ENCODE data around the gene PSMA7. TPM values are rescaled to one million over a fixed set of nuclear protein-coding genes. Genes with fewer than 3 reads are reported as not detected.

Gene PSMA7
- total RNA-seq, 4 donors from 2014 or later, result 261 to 349 (median 304) TPM

- intact Hi-C loops (cut with DNase I), result no loop called here
- Histone ChIP-seq H3K9me3 (peaks cover 7 to 64% (median 52%) of the 10 kb centered on the region in 4 donors), H3K4me3 (no peak overlapping the region), H3K27me3 (peaks cover 0 to 36% (median 0%) of the 10 kb centered on the region in 4 donors), H3K27ac (replicated peaks in 1 of 4) (no peak overlapping the region), H3K4me1 (no peaks in the 10 kb centered on the region), H3K36me3 (no peaks in the 10 kb centered on the region)
- 30% methylated on average over 7 of the region's 7 CpGs for WGBS
- TF ChIP-seq EP300 (IDR thresholded peaks at IDR 0.05) (no peak), POLR2AphosphoS5 (IDR thresholded peaks at IDR 0.05) (no peak), CTCF (IDR thresholded peaks at IDR 0.05) (no peak), POLR2A (IDR thresholded peaks at IDR 0.05; ENCODE audit: low read depth) (no peak)
- DNase-seq (ENCODE audit: extremely low spot score), result no peak
These were observed 38.3 kb downstream of the PSMA7 start for GRCh38 chr20:62104791-62105345.

GRCh38 chr20:62104234-62104789 lies 38.9 kb downstream of the PSMA7 start:
- DNase-seq (ENCODE audit: extremely low spot score), result no peak
- H3K27me3 ChIP-seq, result peaks cover 0 to 36% (median 0%) of the 10 kb centered on the region in 4 donors
- H3K9me3 ChIP-seq, result peaks cover 5 to 60% (median 47%) of the 10 kb centered on the region in 4 donors
- H3K4me1 ChIP-seq, result no peaks in the 10 kb centered on the region
- no peaks in the 10 kb centered on the region for H3K36me3 ChIP-seq
- H3K4me3 ChIP-seq, result no peak overlapping the region
- H3K27ac ChIP-seq (replicated peaks in 1 of 4), result no peak overlapping the region
- 41% methylated on average over 10 of the region's 15 CpGs for WGBS
- intact Hi-C loops (cut with DNase I), result no loop called here
- TF ChIP-seq CTCF (IDR thresholded peaks at IDR 0.05) (no peak), POLR2A (IDR thresholded peaks at IDR 0.05; ENCODE audit: low read depth) (no peak), EP300 (IDR thresholded peaks at IDR 0.05) (no peak), POLR2AphosphoS5 (IDR thresholded peaks at IDR 0.05) (no peak)

GRCh38 chr20:62103508-62104233 lies 39.5 kb downstream of the PSMA7 start:
- intact Hi-C loops (cut with DNase I), result no loop called here
- Histone ChIP-seq H3K27ac (replicated peaks in 1 of 4) (no peak overlapping the region), H3K9me3 (peaks cover 0 to 54% (median 40%) of the 10 kb centered on the region in 4 donors), H3K4me1 (no peaks in the 10 kb centered on the region), H3K36me3 (no peaks in the 10 kb centered on the region), H3K4me3 (no peak overlapping the region), H3K27me3 (peaks cover 0 to 36% (median 0%) of the 10 kb centered on the region in 4 donors)
- no peak for DNase-seq (ENCODE audit: extremely low spot score)
- no peak for TF ChIP-seq EP300 (IDR thresholded peaks at IDR 0.05)
- TF ChIP-seq POLR2AphosphoS5 (IDR thresholded peaks at IDR 0.05), result no peak
- no peak for TF ChIP-seq POLR2A (IDR thresholded peaks at IDR 0.05; ENCODE audit: low read depth)
- no peak for TF ChIP-seq CTCF (IDR thresholded peaks at IDR 0.05)
- 77% methylated on average over 21 of the region's 21 CpGs for WGBS

- intact Hi-C loops (cut with DNase I), result no loop called here
- Histone ChIP-seq H3K27ac (replicated peaks in 1 of 4) (no peak overlapping the region), H3K4me3 (no peak overlapping the region), H3K36me3 (no peaks in the 10 kb centered on the region), H3K9me3 (peaks cover 0 to 29% (median 19%) of the 10 kb centered on the region in 4 donors), H3K27me3 (peaks cover 0 to 49% (median 0%) of the 10 kb centered on the region in 4 donors), H3K4me1 (no peaks in the 10 kb centered on the region)
- TF ChIP-seq POLR2AphosphoS5 (IDR thresholded peaks at IDR 0.05) (no peak), POLR2A (IDR thresholded peaks at IDR 0.05; ENCODE audit: low read depth) (no peak), EP300 (IDR thresholded peaks at IDR 0.05) (no peak), CTCF (IDR thresholded peaks at IDR 0.05) (no peak)
- 90% methylated on average over 4 of the region's 4 CpGs for WGBS
- DNase-seq (ENCODE audit: extremely low spot score), result no peak
These were observed 42.1 kb downstream of the PSMA7 start for GRCh38 chr20:62101078-62101477.
